Measurements from ENCODE around the gene LTBP4.

LTBP4 gene

DNA sequence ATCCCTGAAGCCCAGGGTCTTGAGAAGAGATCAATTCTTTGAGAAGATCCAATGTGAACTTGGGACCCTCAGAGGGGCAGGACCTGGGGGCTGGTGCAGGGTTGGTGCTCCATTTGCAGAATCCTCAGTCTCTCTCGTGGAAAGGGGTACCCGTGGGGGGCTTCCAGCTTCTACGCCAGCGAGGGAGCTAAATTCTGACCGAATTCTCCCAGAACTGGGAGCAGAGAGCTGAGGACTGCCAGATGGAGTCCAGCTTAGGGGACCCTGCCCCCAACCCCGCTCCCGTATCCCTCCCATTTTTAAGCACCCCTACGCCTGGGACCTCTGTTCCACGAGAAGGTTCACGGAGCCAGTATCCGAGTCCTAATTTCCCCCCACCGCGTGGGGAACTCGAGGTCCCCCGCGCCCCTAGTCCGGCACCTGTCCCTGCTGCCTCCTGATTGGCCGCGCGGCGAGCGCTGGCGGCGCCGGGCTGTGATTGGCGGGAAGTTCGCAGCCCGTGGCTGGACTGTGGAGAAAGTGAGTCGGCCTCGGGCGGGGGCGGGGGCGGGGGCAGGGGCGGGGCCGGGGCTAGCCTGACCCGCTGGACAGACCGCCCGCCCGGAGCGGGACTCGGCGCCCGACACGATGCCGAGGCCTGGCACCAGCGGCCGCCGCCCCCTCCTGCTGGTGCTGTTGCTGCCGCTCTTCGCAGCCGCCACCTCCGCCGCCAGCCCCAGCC is 4.4 kb upstream of the LTBP4 start:
- DNase-seq: peak in 14 of 51 donors; percentile 3 to 51 (median 26)

- DNase-seq: no peak
These were observed 3.8 kb upstream of the LTBP4 start for GRCh38 chr19:40597329-40597838.

GRCh38 chr19:40598121-40598917 is 2.9 kb upstream of the LTBP4 start:
- peak in 50 of 51 donors; percentile 13 to 88 (median 68) for DNase-seq

GRCh38 chr19:40598918-40599307 is 2.3 kb upstream of the LTBP4 start:
- no peak for DNase-seq

- DNase-seq: no peak
These were observed 1.8 kb upstream of the LTBP4 start for GRCh38 chr19:40599331-40599901.

DNA sequence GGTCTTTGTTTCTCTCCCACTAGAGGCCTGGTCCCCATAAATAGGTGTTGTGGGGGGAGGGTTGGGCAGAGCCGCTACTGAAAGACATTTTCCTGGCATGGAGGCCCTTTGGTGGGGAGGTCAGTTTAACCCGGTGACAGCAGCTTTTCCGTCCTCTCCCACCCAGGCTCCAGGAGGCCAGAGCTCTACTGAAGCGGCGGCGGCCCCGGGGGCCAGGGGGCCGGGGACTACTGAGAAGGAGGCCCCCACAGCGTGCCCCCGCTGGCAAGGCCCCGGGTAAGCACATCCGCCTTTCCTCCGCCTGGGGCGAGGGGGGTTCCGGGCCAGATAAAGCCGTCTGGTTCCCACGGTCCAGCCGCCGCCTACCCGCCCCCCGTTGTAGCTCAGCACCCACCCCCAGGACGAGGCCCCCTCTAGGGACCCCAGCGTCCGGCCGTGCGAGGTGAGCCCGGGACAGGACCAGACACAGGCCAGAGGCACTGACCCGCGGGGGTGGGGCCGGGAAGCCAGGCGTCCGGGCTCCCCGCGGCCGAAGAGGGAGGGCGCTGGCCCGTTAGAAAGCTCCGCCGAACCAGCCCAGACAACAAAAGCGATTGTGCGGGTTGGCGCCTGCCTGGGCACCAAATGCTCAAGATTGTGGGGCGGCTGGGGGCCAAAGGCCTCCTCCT is 1.1 kb upstream of the LTBP4 start:
- DNase-seq: peak in 15 of 51 donors; percentile 12 to 74 (median 36)

- peak in 2 of 51 donors; percentile 14 to 24 for DNase-seq
These were observed 517 bp upstream of the LTBP4 start for GRCh38 chr19:40600570-40601133.

DNA sequence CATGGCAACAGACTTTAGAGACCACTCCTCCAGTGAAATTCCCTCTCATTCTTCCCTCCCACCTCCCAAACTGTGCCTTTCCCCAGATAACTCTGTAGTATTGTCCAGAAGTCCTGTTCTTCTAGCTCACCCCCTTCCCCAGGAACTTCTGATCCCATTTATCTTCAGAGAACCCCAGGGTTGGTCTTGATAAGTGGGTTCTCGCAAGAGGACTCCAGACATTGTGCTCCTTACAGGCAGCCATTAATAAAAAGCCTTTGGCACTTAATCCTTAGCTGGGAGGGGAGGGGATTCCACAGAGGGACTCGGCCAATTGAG is 1.9 kb downstream of the LTBP4 start:
- DNase-seq: no peak

- peak in 47 of 51 donors; percentile 13 to 90 (median 64) for DNase-seq
These were observed 2.4 kb downstream of the LTBP4 start for GRCh38 chr19:40603389-40604170.

- DNase-seq: no peak
These were observed 3.0 kb downstream of the LTBP4 start for GRCh38 chr19:40604171-40604646.

DNA sequence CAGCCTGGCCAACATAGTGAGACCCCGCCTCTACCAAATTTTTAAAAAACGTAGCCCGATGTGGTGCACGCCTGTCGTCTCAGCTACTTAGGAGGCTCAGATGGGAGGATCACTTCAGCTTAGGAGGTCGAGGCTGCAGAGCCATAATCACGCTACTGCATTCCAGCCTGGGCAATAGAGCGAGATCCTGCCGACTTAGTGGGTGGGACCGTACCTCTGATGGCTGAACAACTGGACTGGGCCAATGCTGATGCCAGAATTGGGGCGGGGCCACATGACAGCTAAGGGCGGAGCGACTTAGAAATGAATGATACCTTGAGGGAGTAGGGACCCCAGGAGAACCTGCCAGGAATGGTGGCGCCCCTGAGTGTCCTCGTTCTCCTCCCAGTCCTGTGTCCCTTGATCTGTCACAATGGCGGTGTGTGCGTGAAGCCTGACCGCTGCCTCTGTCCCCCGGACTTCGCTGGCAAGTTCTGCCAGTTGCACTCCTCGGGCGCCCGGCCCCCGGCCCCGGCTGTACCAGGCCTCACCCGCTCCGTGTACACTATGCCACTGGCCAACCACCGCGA is 3.6 kb downstream of the LTBP4 start:
- no peak for DNase-seq

DNA sequence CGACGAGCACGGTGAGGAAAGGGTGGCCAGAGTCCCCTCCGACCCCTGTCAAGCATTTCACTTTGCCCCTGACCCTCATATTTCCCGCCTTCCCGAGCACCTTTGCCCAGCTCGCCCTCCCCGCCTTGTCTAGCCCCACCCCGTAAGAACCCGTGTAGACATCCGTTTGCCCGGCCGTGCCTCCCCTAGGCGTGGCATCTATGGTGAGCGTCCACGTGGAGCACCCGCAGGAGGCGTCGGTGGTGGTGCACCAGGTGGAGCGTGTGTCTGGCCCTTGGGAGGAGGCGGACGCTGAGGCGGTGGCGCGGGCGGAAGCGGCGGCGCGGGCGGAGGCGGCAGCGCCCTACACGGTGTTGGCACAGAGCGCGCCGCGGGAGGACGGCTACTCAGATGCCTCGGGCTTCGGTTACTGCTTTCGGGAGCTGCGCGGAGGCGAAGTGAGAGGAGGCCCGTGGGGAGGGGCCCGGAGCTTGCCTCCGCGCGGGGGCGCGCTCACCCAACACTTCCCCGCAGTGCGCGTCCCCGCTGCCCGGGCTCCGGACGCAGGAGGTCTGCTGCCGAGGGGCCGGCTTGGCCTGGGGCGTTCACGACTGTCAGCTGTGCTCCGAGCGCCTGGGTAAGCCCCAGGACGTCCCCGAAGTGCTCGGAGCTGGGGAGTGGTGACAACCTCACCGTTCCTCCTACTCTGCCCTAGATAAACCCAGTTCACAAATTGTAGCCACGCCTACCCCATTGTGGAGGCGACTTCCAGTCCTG is 4.2 kb downstream of the LTBP4 start:
- peak in 19 of 51 donors; percentile 3 to 60 (median 30) for DNase-seq

DNA sequence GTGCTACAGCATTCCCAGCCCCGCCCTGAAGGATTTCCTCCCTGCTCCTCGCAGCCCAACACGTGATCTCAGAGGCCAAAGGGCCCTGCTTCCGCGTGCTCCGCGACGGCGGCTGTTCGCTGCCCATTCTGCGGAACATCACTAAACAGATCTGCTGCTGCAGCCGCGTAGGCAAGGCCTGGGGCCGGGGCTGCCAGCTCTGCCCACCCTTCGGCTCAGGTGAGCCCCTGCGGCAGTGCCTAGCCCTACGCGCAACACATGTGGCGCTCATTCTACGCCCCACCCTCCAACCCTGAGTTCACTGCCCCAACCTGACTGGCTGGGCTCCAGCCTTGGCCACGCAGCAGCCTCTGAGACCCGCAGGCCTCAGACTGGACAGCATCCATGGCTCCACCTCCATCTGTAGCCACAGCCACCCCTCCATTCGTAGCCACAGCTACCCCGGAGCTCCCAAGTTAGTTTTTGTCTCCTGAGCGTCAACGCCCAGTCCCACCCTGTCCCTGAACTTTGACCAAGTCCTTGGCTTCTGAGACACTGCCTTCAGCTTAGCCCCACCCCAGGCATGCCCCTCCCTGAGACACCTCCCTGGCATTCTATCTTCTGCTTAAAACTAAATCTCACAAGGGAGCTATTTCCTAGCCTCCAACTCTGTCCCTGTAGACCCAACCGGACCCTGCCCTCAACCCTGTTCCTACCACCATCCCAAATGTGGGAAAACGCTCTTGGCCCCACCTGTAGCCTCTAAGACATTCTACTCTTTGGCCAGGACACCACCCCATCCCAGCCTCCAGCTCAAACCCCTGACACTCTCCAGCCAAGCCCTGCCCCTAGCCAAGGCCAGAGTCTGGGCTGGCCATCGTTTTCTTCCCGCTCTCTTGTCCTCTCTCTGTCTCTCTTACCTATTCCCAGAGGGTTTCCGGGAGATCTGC is 6.4 kb downstream of the LTBP4 start:
- DNase-seq: no peak

GRCh38 chr19:40608240-40608621 is 7.1 kb downstream of the LTBP4 start:
- no peak for DNase-seq

DNA sequence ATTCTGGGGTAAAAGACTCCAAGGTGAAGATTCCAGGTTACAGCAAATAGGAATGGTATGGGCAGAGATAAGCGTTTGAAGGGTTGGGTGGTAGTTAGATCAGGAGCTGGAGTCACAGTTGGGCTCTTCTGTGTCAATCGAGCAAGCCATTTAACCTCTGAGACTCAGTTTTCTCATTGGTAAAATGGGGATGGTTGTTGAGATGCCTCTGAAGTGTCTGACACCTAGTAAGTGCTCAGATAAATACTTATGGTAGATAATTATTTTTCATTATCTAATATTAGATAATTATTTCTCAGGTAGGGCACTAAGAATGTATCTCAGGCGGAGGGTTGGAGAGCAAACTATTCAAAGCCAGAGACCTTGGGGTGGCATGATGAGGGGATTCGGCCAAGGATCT is 7.8 kb downstream of the LTBP4 start:
- DNase-seq: no peak

DNA sequence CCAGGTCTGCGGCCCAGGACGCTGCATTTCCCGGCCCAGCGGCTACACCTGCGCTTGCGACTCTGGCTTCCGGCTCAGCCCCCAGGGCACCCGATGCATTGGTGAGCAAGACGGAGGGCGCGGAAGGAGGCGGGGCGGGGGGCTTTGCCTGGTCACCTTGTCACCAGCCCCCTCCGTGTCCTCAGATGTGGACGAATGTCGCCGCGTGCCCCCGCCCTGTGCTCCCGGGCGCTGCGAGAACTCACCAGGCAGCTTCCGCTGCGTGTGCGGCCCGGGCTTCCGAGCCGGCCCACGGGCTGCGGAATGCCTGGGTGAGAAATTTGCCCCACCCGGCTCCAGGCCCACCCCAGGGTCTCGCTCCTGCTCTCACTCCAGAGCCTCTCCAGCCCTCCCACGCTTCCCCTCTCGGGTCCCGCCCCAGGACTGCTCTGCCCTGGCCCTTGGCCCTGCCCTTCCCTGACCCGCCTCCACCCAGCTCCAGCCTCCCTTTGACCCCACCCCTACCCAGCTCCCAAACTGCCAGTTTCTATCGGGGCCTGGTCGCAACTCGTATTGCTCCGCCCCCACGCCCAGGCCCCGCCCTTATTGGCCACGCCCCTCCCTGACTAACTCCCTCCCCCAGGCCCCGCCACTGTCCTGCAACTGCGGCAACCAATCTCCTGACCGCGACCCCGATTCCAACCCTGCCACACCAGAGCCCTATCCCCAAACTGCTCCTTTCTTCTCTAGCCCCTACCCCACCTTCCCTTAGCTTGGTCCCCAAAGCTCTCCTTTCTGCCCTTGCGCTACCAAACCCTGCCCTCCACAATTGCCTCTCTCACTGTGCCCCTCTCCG is 8.6 kb downstream of the LTBP4 start:
- DNase-seq: peak in 39 of 51 donors; percentile 3 to 82 (median 44)

DNA sequence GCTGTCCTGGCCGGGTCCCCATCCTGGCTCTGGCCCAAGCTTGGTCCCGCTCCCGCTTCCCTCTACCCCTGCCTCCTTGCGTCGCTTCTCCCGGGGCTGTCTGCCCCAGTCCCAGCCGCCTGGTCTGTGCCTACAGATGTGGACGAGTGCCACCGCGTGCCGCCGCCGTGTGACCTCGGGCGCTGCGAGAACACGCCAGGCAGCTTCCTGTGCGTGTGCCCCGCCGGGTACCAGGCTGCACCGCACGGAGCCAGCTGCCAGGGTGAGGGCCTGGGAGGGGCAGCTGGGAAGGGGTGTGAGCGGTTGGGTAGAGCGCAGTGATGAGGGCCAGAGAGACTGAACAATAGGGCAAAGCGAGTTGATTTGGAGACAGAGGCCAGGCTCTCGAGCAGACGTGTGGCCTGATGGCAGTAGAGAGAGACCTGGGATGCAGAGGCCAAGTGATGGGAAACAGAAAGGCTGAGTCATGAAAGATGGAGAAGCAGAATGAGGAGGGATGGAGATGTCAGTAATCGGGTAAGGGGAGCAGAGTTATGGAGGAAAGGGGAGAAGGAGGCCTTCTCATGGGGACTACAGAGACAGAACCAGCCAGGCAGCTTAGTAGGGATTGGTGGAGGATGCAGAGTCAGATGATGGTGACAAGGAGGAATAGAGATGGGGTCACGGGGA is 9.4 kb downstream of the LTBP4 start:
- peak in 18 of 51 donors; percentile 14 to 68 (median 43) for DNase-seq
